A673 (cell line): ENCODE data around the gene TBC1D19. TPM values are rescaled to one million over a fixed set of nuclear protein-coding genes. Genes with fewer than 3 reads are reported as not detected.

Experiments used
- BruUV-seq: library from RNA; stranded (reverse); fragments of 400-500 nt; replicated peaks from 2 replicates; lab custom pipeline; 2021; lab: Mats Ljungman, UMichigan
- CTCF ChIA-PET: fragments of 300-600 bp; sonication (Branson Sonifier 250); formaldehyde crosslinking; loops from one replicate; lab custom pipeline; 2022; ENCODE audit warnings: antibody characterized with exemption; lab: Charles Lee
- POLR2A ChIA-PET: fragments of 300-600 bp; sonication (Branson Sonifier 250); formaldehyde crosslinking; loops from one replicate; lab custom pipeline; 2022; ENCODE audit warnings: antibody characterized with exemption; ENCODE audit not compliant: low non-redundant PET; lab: Charles Lee
- DNase-seq: peaks from one replicate; pipeline ENCODE4 v3.0.0-alpha.2; 2015; ENCODE audit warnings: low spot score
- H3K27ac ChIP-seq: fragments of 200-600 bp; sonication (generic); 2 replicates; pipeline ENCODE4 v1.5.1; 2016; ENCODE audit warnings: mixed run types, low read depth, mild to moderate bottlenecking, mixed read lengths, antibody characterized with exemption, low read length; ENCODE audit not compliant: poor library complexity, severe bottlenecking
- H3K27me3 ChIP-seq: fragments of 200-600 bp; sonication (generic); replicated peaks from 2 replicates; pipeline ENCODE4 v1.6.1; 2017; ENCODE audit warnings: mixed run types, low read depth, mild to moderate bottlenecking, mixed read lengths, antibody characterized with exemption, low read length; ENCODE audit not compliant: insufficient read depth, poor library complexity
- H3K36me3 ChIP-seq: fragments of 200-600 bp; sonication (generic); 2 replicates; pipeline ENCODE4 v1.6.1; 2016; ENCODE audit warnings: mixed run types, mild to moderate bottlenecking, mixed read lengths, antibody characterized with exemption, low read length; ENCODE audit not compliant: insufficient read depth, poor library complexity, severe bottlenecking
- H3K4me1 ChIP-seq: fragments of 200-600 bp; sonication (generic); 2 replicates; pipeline ENCODE4 v1.6.1; 2017; ENCODE audit warnings: mixed run types, mild to moderate bottlenecking, mixed read lengths, antibody characterized with exemption, low read length; ENCODE audit not compliant: insufficient read depth, poor library complexity, severe bottlenecking
- H3K4me3 ChIP-seq: fragments of 200-600 bp; sonication (generic); 2 replicates; pipeline ENCODE4 v1.5.1; 2016; ENCODE audit warnings: low read depth, mixed run types, mild to moderate bottlenecking, mixed read lengths, low read length; ENCODE audit not compliant: poor library complexity, severe bottlenecking
- H3K9me3 ChIP-seq: fragments of 200-600 bp; sonication (generic); 2 replicates; pipeline ENCODE4 v1.6.1; 2016; ENCODE audit warnings: mixed run types, low read depth, mild to moderate bottlenecking, mixed read lengths, antibody characterized with exemption, low read length; ENCODE audit not compliant: poor library complexity, severe bottlenecking
- EZH2 ChIP-seq: fragments of 200-600 bp; sonication (generic); IDR thresholded peaks from 2 replicates; pipeline ENCODE4 v1.6.1; 2017; ENCODE audit warnings: borderline replicate concordance, low read depth, mild to moderate bottlenecking, mixed read lengths, antibody characterized with exemption, low read length; ENCODE audit not compliant: poor library complexity, severe bottlenecking
- intact Hi-C: fragments of 100-400 bp; cut with micrococcal nuclease; formaldehyde crosslinking; loops from one replicate; pipeline ENCODE4 v1.10.0; 2022; ENCODE audit not compliant: unreplicated experiment
- total RNA-seq: library from RNA; stranded (reverse); gene quantifications from 2 replicates; pipeline ENCODE4 v1.2.3, GENCODE V29; 2021
- TF ChIP-seq, protein P1 (sequence below): fragments of 300-800, 200-600 bp; sonication (generic); conservative IDR thresholded peaks from 2 replicates; pipeline ENCODE4 v1.5.1; 2017; ENCODE audit warnings: low read depth, mild to moderate bottlenecking, antibody characterized with exemption, low read length, moderate library complexity, mixed read lengths

The TBC1D19 gene
- total RNA-seq, 1 experiment from 2014 or later, result 9.9 TPM

DNA sequence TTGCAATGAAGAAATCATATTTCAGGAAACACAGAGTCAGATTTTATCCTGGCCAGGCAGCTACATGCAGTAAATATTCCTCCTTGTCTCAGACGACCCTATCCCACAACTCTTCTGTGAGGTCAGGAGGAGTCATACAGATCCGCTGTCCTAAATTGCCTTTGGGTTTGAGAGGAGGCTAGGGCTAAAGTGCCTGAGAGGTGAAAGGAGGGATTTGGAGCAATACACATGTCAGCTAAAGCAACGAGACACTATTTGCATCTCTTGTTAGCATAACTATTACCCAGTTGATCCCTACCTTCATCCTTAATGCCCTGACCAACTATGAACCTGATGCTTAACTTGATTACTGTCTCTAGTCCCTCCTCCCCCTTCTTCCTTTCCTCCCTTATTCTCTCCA lies 98.6 kb downstream of the TBC1D19 start:
- Histone ChIP-seq H3K4me1 (no peaks in the 10 kb centered on the region), H3K36me3 (no peaks in the 10 kb centered on the region), H3K27me3 (no peaks in the 10 kb centered on the region), H3K4me3 (no peak overlapping the region), H3K27ac (no peak overlapping the region), H3K9me3 (peaks cover 9% of the 10 kb centered on the region)
- no peak for DNase-seq
- POLR2A ChIA-PET, result no interaction called here
- BruUV-seq, result no TSS peak
- intact Hi-C loops, result no loop called here
- CTCF ChIA-PET, result no interaction called here
- TF ChIP-seq, protein P1, sequence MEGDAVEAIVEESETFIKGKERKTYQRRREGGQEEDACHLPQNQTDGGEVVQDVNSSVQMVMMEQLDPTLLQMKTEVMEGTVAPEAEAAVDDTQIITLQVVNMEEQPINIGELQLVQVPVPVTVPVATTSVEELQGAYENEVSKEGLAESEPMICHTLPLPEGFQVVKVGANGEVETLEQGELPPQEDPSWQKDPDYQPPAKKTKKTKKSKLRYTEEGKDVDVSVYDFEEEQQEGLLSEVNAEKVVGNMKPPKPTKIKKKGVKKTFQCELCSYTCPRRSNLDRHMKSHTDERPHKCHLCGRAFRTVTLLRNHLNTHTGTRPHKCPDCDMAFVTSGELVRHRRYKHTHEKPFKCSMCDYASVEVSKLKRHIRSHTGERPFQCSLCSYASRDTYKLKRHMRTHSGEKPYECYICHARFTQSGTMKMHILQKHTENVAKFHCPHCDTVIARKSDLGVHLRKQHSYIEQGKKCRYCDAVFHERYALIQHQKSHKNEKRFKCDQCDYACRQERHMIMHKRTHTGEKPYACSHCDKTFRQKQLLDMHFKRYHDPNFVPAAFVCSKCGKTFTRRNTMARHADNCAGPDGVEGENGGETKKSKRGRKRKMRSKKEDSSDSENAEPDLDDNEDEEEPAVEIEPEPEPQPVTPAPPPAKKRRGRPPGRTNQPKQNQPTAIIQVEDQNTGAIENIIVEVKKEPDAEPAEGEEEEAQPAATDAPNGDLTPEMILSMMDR, result no peak
- TF ChIP-seq EZH2, result no peak

DNA sequence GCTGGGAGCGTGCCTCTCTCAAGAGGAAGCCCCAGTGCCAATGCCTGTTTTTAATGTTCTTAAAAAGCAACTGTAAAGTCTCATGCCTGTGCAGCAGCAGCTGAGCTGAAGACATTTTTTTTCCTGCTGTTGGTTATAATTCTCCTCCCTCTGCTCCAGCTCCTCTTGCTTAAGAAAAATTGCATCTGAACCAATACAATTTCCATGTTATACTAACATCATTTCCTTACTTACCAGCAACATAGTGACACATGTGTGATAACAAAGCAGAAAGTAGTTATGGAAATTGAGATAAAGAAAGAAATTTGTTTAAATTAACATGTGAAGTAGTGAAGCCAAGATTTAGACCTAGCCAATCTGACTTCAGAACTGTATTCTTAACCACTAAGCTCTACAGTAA lies 101.4 kb downstream of the TBC1D19 start:
- intact Hi-C loops, result no loop called here
- H3K4me1 ChIP-seq, result no peaks in the 10 kb centered on the region
- H3K27ac ChIP-seq, result no peak overlapping the region
- no peak for DNase-seq
- POLR2A ChIA-PET, result no interaction called here
- no TSS peak for BruUV-seq
- H3K36me3 ChIP-seq, result no peaks in the 10 kb centered on the region
- TF ChIP-seq EZH2, result no peak
- TF ChIP-seq, protein P1, result no peak
- H3K27me3 ChIP-seq, result no peaks in the 10 kb centered on the region
- CTCF ChIA-PET, result interaction anchor here (0.5 kb wide), 1 partner anchor 64 kb away, joined by 12 read pairs; no protein-coding TSS in a partner anchor
- no peaks in the 10 kb centered on the region for H3K9me3 ChIP-seq
- H3K4me3 ChIP-seq, result no peak overlapping the region

DNA sequence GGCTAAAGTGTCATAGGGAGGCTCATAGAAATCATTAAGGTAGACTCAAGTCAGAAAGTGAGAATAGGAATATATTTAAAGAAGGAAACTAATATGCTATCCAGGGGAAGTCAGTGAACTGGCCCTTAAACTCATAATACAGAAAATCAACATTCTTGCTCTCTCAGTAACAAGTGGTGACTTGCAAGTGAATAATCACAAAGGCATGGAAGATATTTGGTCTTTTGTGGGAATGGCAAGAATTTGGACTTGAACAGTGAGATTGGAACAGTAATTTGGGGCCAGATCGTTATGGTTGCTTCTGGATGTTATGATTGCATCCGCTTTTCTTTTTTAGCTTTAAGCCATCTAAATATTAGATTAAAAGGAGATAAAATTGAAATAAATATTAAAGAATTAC lies 103.8 kb downstream of the TBC1D19 start:
- ChIA-PET POLR2A (no interaction called here), CTCF (no interaction called here)

More for the DNA sequence above, 103.8 kb downstream of the TBC1D19 start:
- Histone ChIP-seq H3K36me3 (no peaks in the 10 kb centered on the region), H3K9me3 (no peaks in the 10 kb centered on the region), H3K27ac (no peak overlapping the region), H3K4me1 (no peaks in the 10 kb centered on the region), H3K4me3 (no peak overlapping the region), H3K27me3 (no peaks in the 10 kb centered on the region)
- no TSS peak for BruUV-seq
- intact Hi-C loops, result no loop called here
- no peak for DNase-seq
- TF ChIP-seq EZH2, result no peak
- TF ChIP-seq, protein P1, result no peak
